Neural cell (in vitro differentiated cells): ENCODE measurements around the gene PEAR1. TPM values are rescaled to one million over a fixed set of nuclear protein-coding genes. Genes with fewer than 3 reads are reported as not detected.

Experiments used
- H2AFZ ChIP-seq: fragments of 200-600, 300-800 bp; sonication (generic), shearing (Covaris generic); 2 replicates; pipeline ENCODE4 v1.6.0; 2014; ENCODE audit warnings: low read depth, mild to moderate bottlenecking, antibody characterized with exemption, low read length, moderate library complexity
- H3F3A ChIP-seq: fragments of 200-600 bp; shearing (Covaris generic); 2 replicates; pipeline ENCODE4 v1.6.1; 2016; ENCODE audit warnings: mild to moderate bottlenecking, moderate library complexity, mixed read lengths, antibody characterized with exemption, low read length; ENCODE audit not compliant: insufficient read depth, poor library complexity, severe bottlenecking
- H3K27ac ChIP-seq: fragments of 200-600, 300-800 bp; sonication (generic), shearing (Covaris generic); 2 replicates; pipeline ENCODE4 v1.5.1; 2014; ENCODE audit warnings: mild to moderate bottlenecking, low read length, moderate library complexity
- H3K27me3 ChIP-seq: fragments of 300-800, 200-600 bp; sonication (generic), shearing (Covaris generic); 2 replicates; pipeline ENCODE4 v1.6.0; 2014; ENCODE audit warnings: mild to moderate bottlenecking, low read depth, low read length, moderate library complexity; ENCODE audit not compliant: insufficient read depth
- H3K36me3 ChIP-seq: fragments of 300-800, 200-600 bp; sonication (generic), shearing (Covaris generic); 2 replicates; pipeline ENCODE4 v1.5.1; 2014; ENCODE audit warnings: mild to moderate bottlenecking, antibody characterized with exemption, low read length, moderate library complexity; ENCODE audit not compliant: insufficient read depth
- H3K4me2 ChIP-seq: fragments of 300-800, 200-600 bp; sonication (generic), shearing (Covaris generic); 2 replicates; pipeline ENCODE4 v1.6.0; 2014; ENCODE audit warnings: mild to moderate bottlenecking, low read length
- H3K4me3 ChIP-seq: fragments of 300-800, 200-600 bp; sonication (generic), shearing (Covaris generic); 2 replicates; pipeline ENCODE4 v1.5.1; 2014; ENCODE audit warnings: mild to moderate bottlenecking, low read length, moderate library complexity
- H3K79me2 ChIP-seq: fragments of 200-600 bp; shearing (Covaris generic); replicated peaks from 2 replicates; pipeline ENCODE4 v1.6.0; 2014; ENCODE audit warnings: mild to moderate bottlenecking, low read length, moderate library complexity; ENCODE audit not compliant: insufficient read depth
- H3K9ac ChIP-seq: fragments of 300-800, 200-600 bp; sonication (generic), shearing (Covaris generic); 2 replicates; pipeline ENCODE4 v1.6.1; 2016; ENCODE audit warnings: mild to moderate bottlenecking, low read length, mixed read lengths
- H3K9me2 ChIP-seq: fragments of 200-600 bp; shearing (Covaris generic); 2 replicates; pipeline ENCODE4 v1.6.1; 2016; ENCODE audit warnings: mild to moderate bottlenecking, low read length, mixed read lengths; ENCODE audit not compliant: insufficient read depth
- H3K9me3 ChIP-seq: fragments of 200-600, 300-800 bp; sonication (generic), shearing (Covaris generic); 2 replicates; pipeline ENCODE4 v1.6.1; 2016; ENCODE audit warnings: mild to moderate bottlenecking, mixed run types, low read length, moderate library complexity, mixed read lengths
- H4K20me1 ChIP-seq: fragments of 200-600 bp; shearing (Covaris generic); 2 replicates; pipeline ENCODE4 v1.6.1; 2016; ENCODE audit warnings: mild to moderate bottlenecking, mixed run types; ENCODE audit not compliant: insufficient read depth
- CTCF ChIP-seq: fragments of 450-650 bp; IDR thresholded peaks from 2 replicates; pipeline ENCODE4 v1.5.1; 2014; ENCODE audit warnings: antibody characterized with exemption, mild to moderate bottlenecking, moderate library complexity; ENCODE audit not compliant: poor library complexity, severe bottlenecking
- EP300 ChIP-seq: fragments of 450-650 bp; conservative IDR thresholded peaks from 2 replicates; pipeline ENCODE4 v1.6.1; 2014; ENCODE audit warnings: antibody characterized with exemption, mild to moderate bottlenecking, moderate library complexity; ENCODE audit not compliant: poor library complexity, severe bottlenecking
- EZH2 ChIP-seq: fragments of 200-600, 300-800 bp; shearing (Covaris generic), sonication (generic); IDR thresholded peaks from 2 replicates; pipeline ENCODE4 v1.6.1; 2014; ENCODE audit warnings: antibody characterized with exemption, low read length, borderline replicate concordance, mild to moderate bottlenecking; ENCODE audit not compliant: insufficient read depth, poor library complexity, severe bottlenecking
- MXI1 ChIP-seq: fragments of 450-650 bp; conservative IDR thresholded peaks from 2 replicates; pipeline ENCODE4 v1.6.1; 2014; ENCODE audit warnings: antibody characterized with exemption, mild to moderate bottlenecking; ENCODE audit not compliant: poor library complexity, severe bottlenecking
- POLR2AphosphoS5 ChIP-seq: IDR thresholded peaks from 2 replicates; pipeline ENCODE4 v1.6.1; 2012
- RAD21 ChIP-seq: fragments of 450-650 bp; conservative IDR thresholded peaks from 2 replicates; pipeline ENCODE4 v1.6.1; 2014; ENCODE audit warnings: antibody characterized with exemption, mild to moderate bottlenecking, moderate library complexity
- SMC3 ChIP-seq: fragments of 450-650 bp; conservative IDR thresholded peaks from 2 replicates; pipeline ENCODE4 v1.6.1; 2014; ENCODE audit warnings: antibody characterized with exemption, mild to moderate bottlenecking, moderate library complexity; ENCODE audit not compliant: poor library complexity
- TAF1 ChIP-seq: IDR thresholded peaks from 2 replicates; pipeline ENCODE4 v1.6.1; 2012; ENCODE audit warnings: low read depth
- polyA plus RNA-seq: library from polyadenylated mRNA; depleted of rRNA; stranded (reverse); fragments of >200 nt; gene quantifications from 2 replicates; pipeline ENCODE4 v1.2.3, GENCODE V29; 2014
- TF ChIP-seq, protein P1 (sequence below): IDR thresholded peaks from 2 replicates; pipeline ENCODE4 v1.6.1; 2012; ENCODE audit warnings: borderline replicate concordance

PEAR1 gene
- polyA plus RNA-seq, 1 donor from 2014 or later, result not detected

DNA sequence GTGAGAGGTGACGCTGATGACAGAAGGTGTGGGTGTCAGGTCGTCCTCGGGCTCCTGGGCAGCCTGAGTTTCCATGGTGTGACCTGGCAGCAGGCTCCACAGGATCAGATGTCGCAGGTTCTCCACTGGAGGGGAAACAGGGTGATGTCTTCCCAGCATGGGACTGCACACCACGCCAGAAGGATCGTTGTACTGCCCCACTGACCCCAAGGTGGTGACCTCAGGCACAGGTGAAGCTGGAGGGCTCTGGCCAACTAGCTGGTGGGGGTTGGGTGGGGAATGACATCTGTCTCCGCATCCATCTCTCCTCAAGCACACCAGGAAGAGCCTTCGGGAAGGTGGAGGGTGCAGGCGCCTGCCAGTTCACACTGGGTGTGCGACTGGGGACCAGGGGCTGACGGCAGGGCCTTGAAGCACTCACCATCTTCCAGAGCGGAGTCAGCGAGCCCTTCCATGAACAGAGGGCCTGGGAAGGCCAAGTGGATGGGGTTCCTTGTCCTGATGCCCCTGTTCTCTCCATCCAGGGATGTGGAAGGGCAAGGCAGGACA lies 46.3 kb downstream of the PEAR1 start:
- TF ChIP-seq TAF1, result no peak
- TF ChIP-seq, protein P1, sequence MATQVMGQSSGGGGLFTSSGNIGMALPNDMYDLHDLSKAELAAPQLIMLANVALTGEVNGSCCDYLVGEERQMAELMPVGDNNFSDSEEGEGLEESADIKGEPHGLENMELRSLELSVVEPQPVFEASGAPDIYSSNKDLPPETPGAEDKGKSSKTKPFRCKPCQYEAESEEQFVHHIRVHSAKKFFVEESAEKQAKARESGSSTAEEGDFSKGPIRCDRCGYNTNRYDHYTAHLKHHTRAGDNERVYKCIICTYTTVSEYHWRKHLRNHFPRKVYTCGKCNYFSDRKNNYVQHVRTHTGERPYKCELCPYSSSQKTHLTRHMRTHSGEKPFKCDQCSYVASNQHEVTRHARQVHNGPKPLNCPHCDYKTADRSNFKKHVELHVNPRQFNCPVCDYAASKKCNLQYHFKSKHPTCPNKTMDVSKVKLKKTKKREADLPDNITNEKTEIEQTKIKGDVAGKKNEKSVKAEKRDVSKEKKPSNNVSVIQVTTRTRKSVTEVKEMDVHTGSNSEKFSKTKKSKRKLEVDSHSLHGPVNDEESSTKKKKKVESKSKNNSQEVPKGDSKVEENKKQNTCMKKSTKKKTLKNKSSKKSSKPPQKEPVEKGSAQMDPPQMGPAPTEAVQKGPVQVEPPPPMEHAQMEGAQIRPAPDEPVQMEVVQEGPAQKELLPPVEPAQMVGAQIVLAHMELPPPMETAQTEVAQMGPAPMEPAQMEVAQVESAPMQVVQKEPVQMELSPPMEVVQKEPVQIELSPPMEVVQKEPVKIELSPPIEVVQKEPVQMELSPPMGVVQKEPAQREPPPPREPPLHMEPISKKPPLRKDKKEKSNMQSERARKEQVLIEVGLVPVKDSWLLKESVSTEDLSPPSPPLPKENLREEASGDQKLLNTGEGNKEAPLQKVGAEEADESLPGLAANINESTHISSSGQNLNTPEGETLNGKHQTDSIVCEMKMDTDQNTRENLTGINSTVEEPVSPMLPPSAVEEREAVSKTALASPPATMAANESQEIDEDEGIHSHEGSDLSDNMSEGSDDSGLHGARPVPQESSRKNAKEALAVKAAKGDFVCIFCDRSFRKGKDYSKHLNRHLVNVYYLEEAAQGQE, result no peak
- Histone ChIP-seq H3F3A (no peaks in the 10 kb centered on the region), H3K27me3 (no peaks in the 10 kb centered on the region), H2AFZ (no peak overlapping the region), H3K9me3 (no peaks in the 10 kb centered on the region), H4K20me1 (no peaks in the 10 kb centered on the region), H3K9ac (no peak overlapping the region), H3K4me3 (no peak overlapping the region), H3K9me2 (no peaks in the 10 kb centered on the region), H3K79me2 (no peaks in the 10 kb centered on the region), H3K4me2 (no peak overlapping the region), H3K36me3 (peaks cover 15% of the 10 kb centered on the region), H3K27ac (no peak overlapping the region)

DNA sequence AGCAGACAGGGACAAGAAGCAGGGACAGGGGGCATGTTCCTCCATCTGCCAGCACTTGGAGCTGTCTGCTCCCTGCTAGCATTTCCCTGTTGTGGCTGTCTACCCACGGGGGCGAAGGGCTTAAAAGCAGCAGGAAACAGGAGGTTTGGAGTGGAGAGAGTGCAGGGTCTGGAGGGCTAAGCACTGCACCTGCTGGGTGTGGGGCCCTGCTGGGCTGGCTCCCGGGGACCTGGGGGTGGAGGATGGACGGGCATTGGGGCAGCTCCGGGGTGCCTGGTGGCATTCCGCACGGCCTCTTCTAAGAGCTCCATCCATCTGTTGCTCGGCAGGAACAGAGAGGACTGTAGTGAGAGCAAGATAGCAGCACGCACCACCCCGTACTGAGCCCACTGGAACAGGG lies 48.2 kb downstream of the PEAR1 start:
- TF ChIP-seq EP300 (no peak), TAF1 (no peak), EZH2 (no peak), CTCF (no peak), SMC3 (no peak), POLR2AphosphoS5 (no peak), MXI1 (no peak), RAD21 (no peak)
- TF ChIP-seq, protein P1, result no peak
- Histone ChIP-seq H3K9ac (no peak overlapping the region), H3K9me3 (no peaks in the 10 kb centered on the region), H3K36me3 (peaks cover 23% of the 10 kb centered on the region), H3K27me3 (no peaks in the 10 kb centered on the region), H3K9me2 (no peaks in the 10 kb centered on the region), H3F3A (no peaks in the 10 kb centered on the region), H3K79me2 (no peaks in the 10 kb centered on the region), H4K20me1 (no peaks in the 10 kb centered on the region), H3K4me2 (no peak overlapping the region), H3K4me3 (no peak overlapping the region), H3K27ac (no peak overlapping the region), H2AFZ (no peak overlapping the region)
